SK-N-SH (cell line): ENCODE measurements around the gene CD81. TPM values are rescaled to one million over a fixed set of nuclear protein-coding genes. Genes with fewer than 3 reads are reported as not detected.

Experiments used
- CTCF ChIA-PET: fragments of 300-600, 350-600 bp; formaldehyde crosslinking; extraction: SDS; loops from one replicate; lab custom pipeline; 2021; lab: Yijun Ruan, JAX
- POLR2A ChIA-PET: fragments of 350-600 bp; sonication (Branson Sonifier 250); formaldehyde crosslinking; extraction: SDS; loops from one replicate; lab custom pipeline; 2020; ENCODE audit warnings: antibody characterized with exemption, inconsistent platforms; lab: Yijun Ruan, JAX
- DNase-seq: peaks from one replicate; pipeline ENCODE4 v3.0.0; 2012
- H2AFZ ChIP-seq: fragments of 200-600 bp; sonication (generic); 2 replicates; pipeline ENCODE4 v1.8.1; 2016; ENCODE audit warnings: antibody characterized with exemption, mild to moderate bottlenecking, low read depth
- H3F3A ChIP-seq: fragments of 200-600 bp; sonication (generic); replicated peaks from 2 replicates; pipeline ENCODE3; 2016; ENCODE audit warnings: antibody characterized with exemption, mild to moderate bottlenecking; ENCODE audit not compliant: insufficient read depth
- H3K27ac ChIP-seq, 2 experiments: fragments of 200-500 bp in 1 of 2; fragments of 200-600 bp in 1 of 2; sonication (Bioruptor generic) in 1 of 2; sonication (generic), shearing (Covaris generic) in 1 of 2; 2 replicates each; pipeline versions ENCODE4 v1.5.1 to v1.6.1; 2014 to 2016; ENCODE audit warnings: low read depth in 2 of 2, inconsistent platforms in 1 of 2, low read length in 1 of 2, mild to moderate bottlenecking in 1 of 2, mixed read lengths in 1 of 2
- H3K27me3 ChIP-seq: fragments of 200-600 bp; sonication (generic), shearing (Covaris generic); 2 replicates; pipeline ENCODE4 v1.6.1; 2016; ENCODE audit warnings: mixed run types; ENCODE audit not compliant: insufficient read depth
- H3K36me3 ChIP-seq, 2 experiments: fragments of 200-500 bp in 1 of 2; fragments of 200-600 bp in 1 of 2; sonication (Bioruptor generic) in 1 of 2; sonication (generic) in 1 of 2; replicated peaks in 1 of 2; 2 replicates each; pipeline versions ENCODE3 to v1.5.1; 2014 to 2016; ENCODE audit warnings: low read length in 1 of 2, mild to moderate bottlenecking in 1 of 2; ENCODE audit not compliant: insufficient read depth in 2 of 2, control insufficient read depth in 1 of 2
- H3K4me1 ChIP-seq, 2 experiments: fragments of 200-500 bp in 1 of 2; fragments of 200-600 bp in 1 of 2; sonication (Bioruptor generic) in 1 of 2; sonication (generic), shearing (Covaris generic) in 1 of 2; 2 replicates each; pipeline versions ENCODE4 v1.5.1 to v1.6.1; 2014 to 2016; ENCODE audit warnings: low read depth in 1 of 2, low read length in 1 of 2, mixed run types in 1 of 2; ENCODE audit not compliant: insufficient read depth in 2 of 2, control insufficient read depth in 1 of 2
- H3K4me2 ChIP-seq: fragments of 200-600 bp; sonication (generic), shearing (Covaris generic); 2 replicates; pipeline ENCODE4 v1.6.1; 2017; ENCODE audit warnings: mixed run types
- H3K4me3 ChIP-seq, 2 experiments: fragments of 200-500 bp in 1 of 2; fragments of 200-600 bp in 1 of 2; sonication (Bioruptor generic) in 1 of 2; sonication (generic), shearing (Covaris generic) in 1 of 2; 2 replicates each; pipeline versions ENCODE4 v1.5.1 to v1.8.1; 2014 to 2016; ENCODE audit warnings: low read depth in 2 of 2, inconsistent platforms in 1 of 2, low read length in 1 of 2, mild to moderate bottlenecking in 1 of 2, mixed read lengths in 1 of 2, moderate library complexity in 1 of 2
- H3K79me2 ChIP-seq: fragments of 200-600 bp; sonication (generic); 2 replicates; pipeline ENCODE4 v1.8.1; 2017; ENCODE audit warnings: mild to moderate bottlenecking; ENCODE audit not compliant: insufficient read depth
- H3K9ac ChIP-seq: fragments of 200-600 bp; sonication (generic); 2 replicates; pipeline ENCODE4 v1.6.1; 2017; ENCODE audit warnings: mixed run types
- H3K9me2 ChIP-seq: fragments of 200-600 bp; sonication (generic); 2 replicates; pipeline ENCODE4 v1.6.1; 2017; ENCODE audit warnings: mixed run types
- H3K9me3 ChIP-seq: fragments of 200-600 bp; sonication (generic); 2 replicates; pipeline ENCODE4 v1.6.1; 2017; ENCODE audit warnings: mixed run types, mild to moderate bottlenecking, moderate library complexity
- H4K20me1 ChIP-seq: fragments of 200-600 bp; sonication (generic); 2 replicates; pipeline ENCODE4 v1.6.1; 2017; ENCODE audit warnings: mild to moderate bottlenecking, mixed run types; ENCODE audit not compliant: insufficient read depth
- MXI1 ChIP-seq: IDR thresholded peaks from 2 replicates; pipeline ENCODE4 v1.6.1; 2012; ENCODE audit warnings: mild to moderate bottlenecking, low read depth, low read length, improper control_type of control experiment
- RCOR1 ChIP-seq: fragments of 150-350 bp; IDR thresholded peaks from 2 replicates; pipeline ENCODE4 v1.6.1; 2017; ENCODE audit warnings: antibody characterized with exemption, low read length
- REST ChIP-seq: IDR thresholded peaks from 2 replicates; pipeline ENCODE4 v1.6.1; 2012; ENCODE audit warnings: mild to moderate bottlenecking, low read depth, low read length, moderate library complexity
- TCF12 ChIP-seq: IDR thresholded peaks from 2 replicates; pipeline ENCODE4 v1.4.0; 2012
- ZBTB33 ChIP-seq: IDR thresholded peaks from 2 replicates; pipeline ENCODE4 v1.4.0; 2012; ENCODE audit warnings: low read depth, borderline replicate concordance
- WGBS: methylation state at CpG from one replicate; pipeline ENCODE4 v1.1.6; 2017; ENCODE audit warnings: low lambda C conversion rate; 5-methylcytosine and 5-hydroxymethylcytosine counted together
- polyA plus RNA-seq, 3 experiments: library from polyadenylated mRNA; depleted of rRNA; stranded (reverse); fragments of >200 nt; gene quantifications; 2 replicates each; pipeline ENCODE4 v1.2.3, GENCODE V29; 2012

CD81 gene
- polyA plus RNA-seq, 1 of the 3 experiments (the other 2 are of a cell fraction), result 517 TPM

GRCh38 chr11:2378527-2379210 is 1.6 kb downstream of the CD81 start:
- peak; percentile 83 for DNase-seq
- WGBS, result 9% methylated on average over 14 of the region's 23 CpGs
- Histone ChIP-seq H3K36me3 (no peaks in the 10 kb centered on the region), H3F3A (no peaks in the 10 kb centered on the region), H4K20me1 (peaks cover 56% of the 10 kb centered on the region), H3K4me2 (peak overlapping the region; percentile 100), H3K27ac (peak overlapping the region; percentile 68 to 74; a peak in 3 of 4 replicates), H3K79me2 (peaks cover 61% of the 10 kb centered on the region), H3K27me3 (no peaks in the 10 kb centered on the region), H2AFZ (no peak overlapping the region), H3K9me3 (no peaks in the 10 kb centered on the region), H3K9me2 (no peaks in the 10 kb centered on the region), H3K4me3 (peak overlapping the region; percentile 68 to 80), H3K4me1 (peaks cover 0 to 18% of the 10 kb centered on the region in 2 experiments; a peak in 2 of 4 replicates), H3K9ac (peak overlapping the region; percentile 96)
- CTCF ChIA-PET, result interaction anchor here (0.7 to 2.6 kb wide), 6 partner anchors 12 to 185 kb away, joined by 3 to 9 read pairs (median 6); partner anchors contain the start of gene TSSC4
- POLR2A ChIA-PET, result interaction anchor here (0.9 to 2.6 kb wide), 7 partner anchors 8 to 185 kb away, joined by 3 to 22 read pairs (median 5); partner anchors contain the start of gene TSSC4
- TF ChIP-seq TCF12 (peak; percentile 71), ZBTB33 (no peak), RCOR1 (peak; percentile 44; the same call in 1 of the 2 replicates), MXI1 (peak; percentile 61)

- Histone ChIP-seq H3K79me2 (peaks cover 67% of the 10 kb centered on the region), H3K27me3 (no peaks in the 10 kb centered on the region), H2AFZ (no peak overlapping the region)
- ChIA-PET POLR2A (no interaction called here), CTCF (interaction anchor here (0.7 to 2.6 kb wide), 2 partner anchors 13 to 41 kb away, joined by 3 to 9 read pairs; no protein-coding TSS in a partner anchor)
- no peak for TF ChIP-seq REST
- TF ChIP-seq, all 33 proteins: peak for 0
- Histone ChIP-seq H3K27ac (no peak overlapping the region), H3K36me3 (no peaks in the 10 kb centered on the region), H3K9ac (no peak overlapping the region), H3K9me3 (no peaks in the 10 kb centered on the region), H3K4me3 (no peak overlapping the region; a peak in 2 of 4 replicates), H3F3A (no peaks in the 10 kb centered on the region), H3K9me2 (no peaks in the 10 kb centered on the region), H3K4me1 (peaks cover 0 to 18% of the 10 kb centered on the region in 2 experiments; a peak in 2 of 4 replicates), H4K20me1 (peaks cover 63% of the 10 kb centered on the region), H3K4me2 (peak overlapping the region; percentile 37; the same call in 1 of the 2 replicates)
- 93% methylated on average over 8 of the region's 11 CpGs for WGBS
- DNase-seq, result no peak
Observed at GRCh38 chr11:2379466-2380174, 2.5 kb downstream of the CD81 start.
